Measurements from ENCODE around the gene LRCH1. TPM values are rescaled to one million over a fixed set of nuclear protein-coding genes. Genes with fewer than 3 reads are reported as not detected.

Gene LRCH1
- polyA plus RNA-seq, 1 of the 3 experiments (the other 2 are of a cell fraction): 5.5 TPM

GRCh38 chr13:46575301-46575771 is 22.4 kb downstream of the LRCH1 start:
- ChIA-PET CTCF (interaction anchor here (0.6 to 1.3 kb wide), 4 partner anchors 14 to 146 kb away, joined by 3 to 4 read pairs (median 3); no protein-coding TSS in a partner anchor), POLR2A (no interaction called here)
- no peaks in the 10 kb centered on the region for H3K9me3 ChIP-seq
- no peak for DNase-seq
- no peaks in the 10 kb centered on the region for H3K36me3 ChIP-seq (replicated peaks in 1 of 2; ENCODE audit: control insufficient read depth in 1 of 2, insufficient read depth in 2 of 2, low read length in 1 of 2)
- H3K9ac ChIP-seq: no peak overlapping the region
- 87% methylated on average over 3 of the region's 3 CpGs for WGBS (ENCODE audit: low lambda C conversion rate)
- H3K4me1 ChIP-seq (ENCODE audit: control insufficient read depth in 1 of 2, insufficient read depth in 2 of 2, low read depth in 1 of 2, low read length in 1 of 2): peaks cover 24 to 52% of the 10 kb centered on the region in 2 experiments; a peak in 3 of 4 replicates
- H3K4me3 ChIP-seq (ENCODE audit: low read depth in 2 of 2, low read length in 1 of 2): no peak overlapping the region
- H3F3A ChIP-seq (replicated peaks; ENCODE audit: insufficient read depth): peaks cover 18% of the 10 kb centered on the region
- TF ChIP-seq ELF1 (IDR thresholded peaks at IDR 0.05) (no peak), RFX5 (IDR thresholded peaks at IDR 0.05; ENCODE audit: low read length) (no peak), PBX3 (IDR thresholded peaks at IDR 0.05) (no peak), FOSL2 (IDR thresholded peaks at IDR 0.05; ENCODE audit: borderline replicate concordance, low read depth) (no peak), MAX (IDR thresholded peaks at IDR 0.05; ENCODE audit: low read depth) (no peak), RCOR1 (IDR thresholded peaks at IDR 0.05; ENCODE audit: low read length) (no peak), RXRA (IDR thresholded peaks at IDR 0.05; ENCODE audit: borderline replicate concordance, low read depth) (no peak), NRF1 (IDR thresholded peaks at IDR 0.05; ENCODE audit: low read depth, low read length) (no peak), SMC3 (IDR thresholded peaks at IDR 0.05; ENCODE audit: low read depth, low read length) (no peak), TAF1 (IDR thresholded peaks at IDR 0.05; ENCODE audit: borderline replicate concordance, low read depth, low read length) (no peak), GATA2 (CRISPR knock-in tag; IDR thresholded peaks at IDR 0.05) (no peak), POLR2AphosphoS5 (IDR thresholded peaks at IDR 0.05; ENCODE audit: low read depth, low read length) (no peak), MEF2A (IDR thresholded peaks at IDR 0.05; ENCODE audit: borderline replicate concordance, low read depth) (no peak), USF1 (IDR thresholded peaks at IDR 0.05; ENCODE audit: borderline replicate concordance, low read depth) (no peak)
- TF ChIP-seq, protein P1, sequence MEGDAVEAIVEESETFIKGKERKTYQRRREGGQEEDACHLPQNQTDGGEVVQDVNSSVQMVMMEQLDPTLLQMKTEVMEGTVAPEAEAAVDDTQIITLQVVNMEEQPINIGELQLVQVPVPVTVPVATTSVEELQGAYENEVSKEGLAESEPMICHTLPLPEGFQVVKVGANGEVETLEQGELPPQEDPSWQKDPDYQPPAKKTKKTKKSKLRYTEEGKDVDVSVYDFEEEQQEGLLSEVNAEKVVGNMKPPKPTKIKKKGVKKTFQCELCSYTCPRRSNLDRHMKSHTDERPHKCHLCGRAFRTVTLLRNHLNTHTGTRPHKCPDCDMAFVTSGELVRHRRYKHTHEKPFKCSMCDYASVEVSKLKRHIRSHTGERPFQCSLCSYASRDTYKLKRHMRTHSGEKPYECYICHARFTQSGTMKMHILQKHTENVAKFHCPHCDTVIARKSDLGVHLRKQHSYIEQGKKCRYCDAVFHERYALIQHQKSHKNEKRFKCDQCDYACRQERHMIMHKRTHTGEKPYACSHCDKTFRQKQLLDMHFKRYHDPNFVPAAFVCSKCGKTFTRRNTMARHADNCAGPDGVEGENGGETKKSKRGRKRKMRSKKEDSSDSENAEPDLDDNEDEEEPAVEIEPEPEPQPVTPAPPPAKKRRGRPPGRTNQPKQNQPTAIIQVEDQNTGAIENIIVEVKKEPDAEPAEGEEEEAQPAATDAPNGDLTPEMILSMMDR (IDR thresholded peaks at IDR 0.05): no peak
- H3K9me2 ChIP-seq: no peaks in the 10 kb centered on the region
- H3K79me2 ChIP-seq (ENCODE audit: insufficient read depth): peaks cover 77% of the 10 kb centered on the region
- H3K27ac ChIP-seq (ENCODE audit: low read depth in 2 of 2, low read length in 1 of 2): peak overlapping the region in 1 of 2 experiments; percentile 67; a peak in 2 of 4 replicates
- no peak overlapping the region for H2AFZ ChIP-seq (ENCODE audit: low read depth)
- peak overlapping the region; percentile 50 for H3K4me2 ChIP-seq
- no peaks in the 10 kb centered on the region for H3K27me3 ChIP-seq (ENCODE audit: insufficient read depth)
- H4K20me1 ChIP-seq (ENCODE audit: insufficient read depth): peaks cover 34% of the 10 kb centered on the region

All from SK-N-SH (cell line).